HFF-Myc (cell line): ENCODE measurements around the gene P2RX7.
A peak's percentile ranks its signal among the peaks of the same experiment; 100 is the strongest.
"Not testable (repeated sequence)": the region's sequence is repeated elsewhere in the genome, so short reads cannot be mapped to it uniquely, and the experiment has no call there.

Experiments
- DNase-seq: peaks from one replicate; pipeline ENCODE4 v3.0.0-alpha.2; 2011; ENCODE audit warnings: low read depth; ENCODE audit errors: extremely low read depth
- H3K4me3 ChIP-seq: replicated peaks from 2 replicates; pipeline ENCODE4 v1.5.1; 2011; ENCODE audit warnings: low read depth, mild to moderate bottlenecking, control low read depth, low read length
- TF ChIP-seq, protein P1 (sequence below): IDR thresholded peaks from 2 replicates; pipeline ENCODE4 v1.5.1; 2012; ENCODE audit warnings: mild to moderate bottlenecking, low read depth, low read length, control low read depth; ENCODE audit errors: missing control alignments

The P2RX7 gene

DNA sequence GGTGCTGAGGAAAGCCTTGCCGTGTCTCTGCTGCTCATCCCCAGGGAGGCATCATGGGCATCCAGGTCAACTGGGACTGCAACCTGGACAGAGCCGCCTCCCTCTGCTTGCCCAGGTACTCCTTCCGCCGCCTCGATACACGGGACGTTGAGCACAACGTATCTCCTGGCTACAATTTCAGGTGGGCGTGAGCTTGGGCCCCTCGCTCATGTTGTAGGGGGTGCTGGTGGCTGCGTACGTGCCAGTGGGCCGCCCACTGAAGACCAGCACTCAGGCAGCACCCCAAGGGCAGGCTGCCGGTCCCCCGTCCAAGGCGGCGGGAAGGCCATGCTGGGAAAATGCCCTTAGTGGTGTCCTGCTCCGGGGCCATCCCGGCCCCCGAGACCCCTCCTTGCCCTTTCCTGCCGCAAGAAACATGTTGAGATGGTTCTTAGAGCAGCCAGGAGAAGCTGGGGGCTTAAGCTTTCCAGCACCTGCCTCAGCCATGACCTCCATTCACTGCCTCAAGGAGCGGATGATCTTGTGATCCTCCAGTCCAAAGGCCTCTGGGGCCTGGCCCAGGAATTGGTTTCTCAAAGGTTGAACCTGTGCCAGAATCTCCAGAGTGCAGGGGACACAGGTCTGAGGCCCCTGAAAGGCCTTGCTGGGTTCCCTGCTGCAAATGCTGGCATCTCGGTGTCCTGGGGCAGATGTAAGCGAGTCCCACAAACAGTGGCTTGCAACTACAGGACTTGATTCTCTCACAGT is 96.4 kb downstream of the P2RX7 start:
- TF ChIP-seq, protein P1, sequence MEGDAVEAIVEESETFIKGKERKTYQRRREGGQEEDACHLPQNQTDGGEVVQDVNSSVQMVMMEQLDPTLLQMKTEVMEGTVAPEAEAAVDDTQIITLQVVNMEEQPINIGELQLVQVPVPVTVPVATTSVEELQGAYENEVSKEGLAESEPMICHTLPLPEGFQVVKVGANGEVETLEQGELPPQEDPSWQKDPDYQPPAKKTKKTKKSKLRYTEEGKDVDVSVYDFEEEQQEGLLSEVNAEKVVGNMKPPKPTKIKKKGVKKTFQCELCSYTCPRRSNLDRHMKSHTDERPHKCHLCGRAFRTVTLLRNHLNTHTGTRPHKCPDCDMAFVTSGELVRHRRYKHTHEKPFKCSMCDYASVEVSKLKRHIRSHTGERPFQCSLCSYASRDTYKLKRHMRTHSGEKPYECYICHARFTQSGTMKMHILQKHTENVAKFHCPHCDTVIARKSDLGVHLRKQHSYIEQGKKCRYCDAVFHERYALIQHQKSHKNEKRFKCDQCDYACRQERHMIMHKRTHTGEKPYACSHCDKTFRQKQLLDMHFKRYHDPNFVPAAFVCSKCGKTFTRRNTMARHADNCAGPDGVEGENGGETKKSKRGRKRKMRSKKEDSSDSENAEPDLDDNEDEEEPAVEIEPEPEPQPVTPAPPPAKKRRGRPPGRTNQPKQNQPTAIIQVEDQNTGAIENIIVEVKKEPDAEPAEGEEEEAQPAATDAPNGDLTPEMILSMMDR = no peak
- no peak for DNase-seq
- H3K4me3 ChIP-seq = no peak overlapping the region

DNA sequence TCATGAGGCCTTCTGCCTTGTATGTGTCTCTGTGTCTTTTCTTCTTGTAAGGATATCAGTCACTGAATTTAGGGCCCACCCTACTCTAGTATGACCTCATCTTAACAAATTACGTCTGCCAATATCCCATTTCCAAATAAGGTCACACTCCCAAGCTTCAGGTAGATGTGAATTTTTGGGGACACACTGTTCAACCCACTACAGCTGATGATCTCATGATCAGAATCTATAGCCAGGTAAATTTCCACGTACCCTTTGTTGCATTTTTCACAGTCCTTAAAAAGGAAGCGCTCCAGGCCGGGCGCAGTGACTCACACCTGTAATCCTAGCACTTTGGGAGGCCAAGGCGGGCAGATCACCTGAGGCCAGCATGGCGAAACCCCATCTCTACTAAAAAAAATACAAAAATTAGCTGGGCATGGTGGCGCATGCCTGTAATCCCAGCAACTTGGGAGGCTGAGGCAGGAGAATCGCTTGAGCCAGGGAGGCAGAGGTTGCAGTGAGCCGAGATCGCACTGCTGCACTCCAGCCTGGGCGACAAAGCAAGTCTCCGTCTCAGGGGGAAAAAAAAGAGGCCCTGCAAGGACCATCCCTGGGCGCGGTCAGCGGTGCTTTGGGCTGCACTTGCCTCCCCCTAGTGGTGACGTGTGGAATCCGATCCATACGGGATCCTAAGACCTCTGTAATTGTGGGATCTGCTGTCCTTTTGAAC is 97.3 kb downstream of the P2RX7 start:
- TF ChIP-seq, protein P1 = peak; percentile 93
- not testable (repeated sequence) for H3K4me3 ChIP-seq
- DNase-seq = peak; percentile 47

DNA sequence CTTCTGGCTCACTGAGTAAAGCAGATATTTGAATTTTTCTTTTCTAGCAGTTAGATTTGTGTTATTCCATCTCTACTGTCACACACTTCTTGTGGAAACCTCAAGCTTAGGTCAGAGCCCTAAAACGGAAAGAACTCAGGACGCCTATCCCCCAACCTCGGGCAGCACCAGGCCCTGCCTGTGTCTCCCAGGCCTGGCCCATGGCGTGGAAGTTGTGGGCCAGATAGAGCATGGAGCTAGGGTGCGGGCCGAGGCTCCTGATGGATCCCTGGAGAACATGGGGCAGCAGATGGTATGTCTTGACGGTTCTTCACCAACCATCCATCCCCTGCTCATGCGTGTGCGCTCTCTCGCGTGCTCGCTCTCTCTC is 97.8 kb downstream of the P2RX7 start:
- DNase-seq = no peak
- no peak overlapping the region for H3K4me3 ChIP-seq
- TF ChIP-seq, protein P1 = no peak

DNA sequence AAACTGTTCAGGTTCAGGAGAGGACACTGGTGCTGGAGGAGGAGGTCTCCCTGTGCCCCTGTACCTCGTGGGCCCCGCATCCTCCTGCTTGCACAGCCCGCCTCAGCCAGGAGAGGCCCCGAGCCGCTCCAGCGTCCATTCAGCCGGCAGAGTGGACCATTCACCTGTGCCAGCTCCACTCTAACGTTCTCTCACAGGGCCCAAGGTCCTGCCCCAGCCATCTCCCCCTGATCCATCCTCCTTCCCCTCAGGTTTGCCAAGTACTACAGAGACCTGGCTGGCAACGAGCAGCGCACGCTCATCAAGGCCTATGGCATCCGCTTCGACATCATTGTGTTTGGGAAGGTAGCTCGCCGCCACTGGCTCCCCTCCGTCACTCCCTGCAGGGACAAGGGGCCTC is 99.5 kb downstream of the P2RX7 start:
- no peak for DNase-seq
- TF ChIP-seq, protein P1 = no peak
- no peak overlapping the region for H3K4me3 ChIP-seq

DNA sequence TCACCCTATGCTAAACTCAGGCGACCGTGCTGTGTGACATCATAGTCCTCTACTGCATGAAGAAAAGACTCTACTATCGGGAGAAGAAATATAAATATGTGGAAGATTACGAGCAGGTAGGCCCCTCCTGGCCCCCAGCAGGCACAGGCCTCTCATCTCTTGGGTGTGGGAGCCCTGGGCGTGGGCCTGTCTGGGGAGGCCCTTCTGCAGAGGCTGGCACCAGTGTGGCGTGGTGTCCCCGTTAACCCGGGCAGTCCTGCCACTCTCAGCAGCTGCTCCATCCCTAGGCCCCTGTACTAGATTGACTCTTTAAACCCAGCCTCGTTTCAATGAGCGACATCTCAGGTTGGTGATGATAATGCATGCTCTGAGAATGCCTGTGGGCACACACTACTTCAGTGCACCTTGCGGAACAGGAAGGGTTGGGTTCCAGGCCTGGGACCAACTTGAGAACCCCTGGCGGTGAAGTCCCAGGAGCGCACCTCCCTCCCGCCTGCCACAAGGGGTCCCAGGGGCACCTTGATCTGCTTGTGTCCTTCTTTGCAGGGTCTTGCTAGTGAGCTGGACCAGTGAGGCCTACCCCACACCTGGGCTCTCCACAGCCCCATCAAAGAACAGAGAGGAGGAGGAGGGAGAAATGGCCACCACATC is 100.4 kb downstream of the P2RX7 start:
- DNase-seq = no peak
- no peak overlapping the region for H3K4me3 ChIP-seq
- TF ChIP-seq, protein P1 = no peak

DNA sequence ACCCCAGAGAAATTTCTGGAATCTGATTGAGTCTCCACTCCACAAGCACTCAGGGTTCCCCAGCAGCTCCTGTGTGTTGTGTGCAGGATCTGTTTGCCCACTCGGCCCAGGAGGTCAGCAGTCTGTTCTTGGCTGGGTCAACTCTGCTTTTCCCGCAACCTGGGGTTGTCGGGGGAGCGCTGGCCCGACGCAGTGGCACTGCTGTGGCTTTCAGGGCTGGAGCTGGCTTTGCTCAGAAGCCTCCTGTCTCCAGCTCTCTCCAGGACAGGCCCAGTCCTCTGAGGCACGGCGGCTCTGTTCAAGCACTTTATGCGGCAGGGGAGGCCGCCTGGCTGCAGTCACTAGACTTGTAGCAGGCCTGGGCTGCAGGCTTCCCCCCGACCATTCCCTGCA is 100.9 kb downstream of the P2RX7 start:
- TF ChIP-seq, protein P1 = no peak
- H3K4me3 ChIP-seq = no peak overlapping the region
- no peak for DNase-seq
